GM23338 (cell line): ENCODE measurements around the gene TGFB3. TPM values are rescaled to one million over a fixed set of nuclear protein-coding genes. Genes with fewer than 3 reads are reported as not detected.

Source experiments
- ATAC-seq: fragments of 200-7000 bp; cut with Tn5 transposase; 3 replicates; pipeline ENCODE4 v1.9.1; 2020
- DNase-seq: peaks from one replicate; pipeline ENCODE4 v3.0.0-alpha.2; 2015; ENCODE audit warnings: low spot score
- H2AFZ ChIP-seq: fragments of 200-600 bp; sonication (generic); 2 replicates; pipeline ENCODE4 v1.8.0; 2016; ENCODE audit warnings: antibody characterized with exemption, mild to moderate bottlenecking, moderate library complexity
- H3F3A ChIP-seq: fragments of 200-600 bp; sonication (generic); replicated peaks from 2 replicates; pipeline ENCODE4 v1.8.0; 2017; ENCODE audit warnings: antibody characterized with exemption, mixed run types, low read depth
- H3K27ac ChIP-seq: fragments of 200-600 bp; sonication (generic); 2 replicates; pipeline ENCODE4 v1.6.1; 2016; ENCODE audit warnings: low read depth
- H3K27me3 ChIP-seq: fragments of 200-600 bp; sonication (generic); 2 replicates; pipeline ENCODE4 v1.8.0; 2016; ENCODE audit warnings: mild to moderate bottlenecking, mixed run types, moderate library complexity; ENCODE audit not compliant: insufficient read depth
- H3K36me3 ChIP-seq: fragments of 200-600 bp; sonication (generic); 2 replicates; pipeline ENCODE4 v1.8.0; 2016; ENCODE audit warnings: mild to moderate bottlenecking; ENCODE audit not compliant: insufficient read depth
- H3K4me1 ChIP-seq: fragments of 200-600 bp; sonication (generic); 2 replicates; pipeline ENCODE4 v1.8.0; 2016; ENCODE audit warnings: mild to moderate bottlenecking, moderate library complexity; ENCODE audit not compliant: insufficient read depth
- H3K4me2 ChIP-seq: fragments of 200-600 bp; sonication (generic); 2 replicates; pipeline ENCODE4 v1.7.1; 2017; ENCODE audit warnings: mixed run types
- H3K4me3 ChIP-seq: fragments of 200-600 bp; sonication (generic); 2 replicates; pipeline ENCODE4 v1.6.1; 2016; ENCODE audit warnings: mixed run types
- H3K79me2 ChIP-seq: fragments of 200-600 bp; sonication (generic); replicated peaks from 2 replicates; pipeline ENCODE4 v1.8.0; 2017; ENCODE audit warnings: mild to moderate bottlenecking; ENCODE audit not compliant: insufficient read depth
- H3K9me2 ChIP-seq: fragments of 200-600 bp; sonication (generic); 2 replicates; pipeline ENCODE4 v1.8.0; 2017; ENCODE audit not compliant: insufficient read depth
- H4K20me1 ChIP-seq: fragments of 200-600 bp; sonication (generic); replicated peaks from 2 replicates; pipeline ENCODE4 v1.8.0; 2017; ENCODE audit warnings: mild to moderate bottlenecking; ENCODE audit not compliant: insufficient read depth
- H3K27ac Mint-ChIP-seq: 2 replicates; pipeline ENCODE4 v1.8.0; 2020; ENCODE audit warnings: inconsistent platforms, mild to moderate bottlenecking, moderate library complexity, mixed read lengths
- H3K27me3 Mint-ChIP-seq: 3 replicates; pipeline ENCODE4 v1.8.0; 2022; ENCODE audit warnings: low read depth, mild to moderate bottlenecking, moderate library complexity, mixed read lengths, inconsistent platforms; ENCODE audit not compliant: insufficient read depth, poor library complexity
- H3K36me3 Mint-ChIP-seq: 3 replicates; pipeline ENCODE4 v1.8.0; 2021; ENCODE audit warnings: low read depth, mild to moderate bottlenecking, inconsistent platforms, moderate library complexity, mixed read lengths
- H3K4me1 Mint-ChIP-seq: 3 replicates; pipeline ENCODE4 v1.8.0; 2020; ENCODE audit warnings: mild to moderate bottlenecking, inconsistent platforms, mixed read lengths
- H3K4me3 Mint-ChIP-seq: 3 replicates; pipeline ENCODE4 v1.8.0; 2021; ENCODE audit warnings: moderate library complexity, mild to moderate bottlenecking, inconsistent platforms, mixed read lengths
- H3K9me3 Mint-ChIP-seq: 3 replicates; pipeline ENCODE4 v1.8.0; 2020; ENCODE audit warnings: moderate library complexity, mild to moderate bottlenecking, inconsistent platforms, mixed read lengths
- CREB1 ChIP-seq: fragments of 250-450 bp; sonication (Bioruptor Pico); IDR thresholded peaks from 2 replicates; pipeline ENCODE4 v1.5.0; 2020; ENCODE audit warnings: low read depth, mild to moderate bottlenecking, moderate library complexity
- ETS1 ChIP-seq: IDR thresholded peaks from 2 replicates; pipeline ENCODE4 v1.6.1; 2016; ENCODE audit warnings: antibody characterized with exemption
- EZH2phosphoT487 ChIP-seq: fragments of 200-600 bp; sonication (generic); IDR thresholded peaks from one replicate; pipeline ENCODE4 v1.8.1; 2018; ENCODE audit warnings: antibody characterized with exemption; ENCODE audit not compliant: unreplicated experiment
- NANOG ChIP-seq: IDR thresholded peaks from 2 replicates; pipeline ENCODE4 v1.6.1; 2016; ENCODE audit warnings: antibody characterized with exemption, borderline replicate concordance
- REST ChIP-seq: IDR thresholded peaks from one replicate; pipeline ENCODE4 v1.6.1; 2018; ENCODE audit warnings: antibody characterized with exemption; ENCODE audit not compliant: unreplicated experiment
- ZNF462 ChIP-seq: fragments of 250-450 bp; sonication (Bioruptor Pico); IDR thresholded peaks from 2 replicates; pipeline ENCODE4 v1.5.0; 2020; ENCODE audit warnings: mild to moderate bottlenecking, moderate library complexity
- polyA plus RNA-seq: library from polyadenylated mRNA; unstranded; fragments of >200 nt; fragmentation: Nextera tagmentation; extraction: Ambion mirVana; gene quantifications from 2 replicates; pipeline ENCODE4 v1.2.1, GENCODE V29; 2016
- total RNA-seq: library from RNA; depleted of rRNA; stranded (reverse); fragments of >200 nt; shearing (Covaris generic); gene quantifications from 2 replicates; pipeline ENCODE4 v1.2.3, GENCODE V29; 2014

Gene TGFB3
- total and polyA plus RNA-seq, 2 experiments from 2014 or later: 0.17 to 0.87 TPM

- H3K4me3 Mint-ChIP-seq: no peak overlapping the region
Observed at GRCh38 chr14:75941030-75941429, 40.8 kb downstream of the TGFB3 start.

More at GRCh38 chr14:75941030-75941429, 40.8 kb downstream of the TGFB3 start:
- H3K4me1 Mint-ChIP-seq: peaks cover 4% of the 10 kb centered on the region; the same call in 2 of the 3 replicates
- no peak for DNase-seq
- no peak overlapping the region for H3K4me2 ChIP-seq
- H2AFZ ChIP-seq: no peak overlapping the region
- no peaks in the 10 kb centered on the region for H3K27me3 Mint-ChIP-seq
- no peaks in the 10 kb centered on the region for H3F3A ChIP-seq
- H3K9me3 Mint-ChIP-seq: no peaks in the 10 kb centered on the region
- H3K79me2 ChIP-seq: no peaks in the 10 kb centered on the region
- H3K9me2 ChIP-seq: no peaks in the 10 kb centered on the region
- no peak overlapping the region for H3K27ac ChIP-seq
- H4K20me1 ChIP-seq: no peaks in the 10 kb centered on the region; the same call in none of the 2 replicates
- TF ChIP-seq NANOG: no peak
- no peak for TF ChIP-seq EZH2phosphoT487
- TF ChIP-seq ZNF462 (CRISPR knock-in tag): no peak
- no peak for TF ChIP-seq ETS1
- no peak for TF ChIP-seq REST
- no peak for TF ChIP-seq CREB1 (CRISPR knock-in tag)
- H3K4me3 ChIP-seq: no peak overlapping the region
- ATAC-seq: no peak
- no peaks in the 10 kb centered on the region for H3K36me3 Mint-ChIP-seq
- no peaks in the 10 kb centered on the region for H3K36me3 ChIP-seq
- H3K27me3 ChIP-seq: no peaks in the 10 kb centered on the region
- H3K27ac Mint-ChIP-seq: no peak overlapping the region
- no peaks in the 10 kb centered on the region for H3K4me1 ChIP-seq
